ENCODE data around the gene RPUSD3. TPM values are rescaled to one million over a fixed set of nuclear protein-coding genes. Genes with fewer than 3 reads are reported as not detected.

The RPUSD3 gene
- total RNA-seq, 1 experiment from 2014 or later = 53.2 TPM

DNA sequence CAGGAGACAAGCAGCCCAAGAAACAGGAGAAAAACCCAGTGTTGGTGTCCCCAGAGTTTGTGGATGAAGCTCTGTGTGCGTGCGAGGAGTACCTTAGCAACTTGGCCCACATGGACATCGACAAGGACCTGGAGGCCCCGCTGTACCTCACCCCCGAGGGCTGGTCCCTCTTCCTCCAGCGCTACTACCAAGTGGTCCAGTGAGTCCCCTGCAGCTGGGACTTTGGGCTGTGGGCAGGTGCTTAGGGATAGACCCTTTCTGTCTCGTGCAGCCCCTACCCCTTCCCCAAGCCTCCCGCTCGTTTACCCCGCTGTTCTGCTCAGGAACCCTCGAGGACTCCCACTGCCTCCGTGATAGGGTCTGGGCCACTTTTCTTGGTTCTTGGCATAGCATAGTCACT is 23.3 kb downstream of the RPUSD3 start:
- Histone ChIP-seq H3K4me2 (no peak overlapping the region), H3K27ac (no peak overlapping the region), H3K4me3 (no peak overlapping the region), H4K20me1 (ENCODE audit: insufficient read depth) (no peaks in the 10 kb centered on the region), H3K27me3 (ENCODE audit: insufficient read depth, low read depth) (no peaks in the 10 kb centered on the region), H2AFZ (no peak overlapping the region), H3K36me3 (ENCODE audit: low read depth) (no peaks in the 10 kb centered on the region), H3K9me3 (ENCODE audit: insufficient read depth, low read depth) (no peaks in the 10 kb centered on the region), H3F3A (ENCODE audit: insufficient read depth, low read depth) (no peaks in the 10 kb centered on the region), H3K9me2 (ENCODE audit: insufficient read depth) (no peaks in the 10 kb centered on the region), H3K79me2 (ENCODE audit: low read depth) (no peaks in the 10 kb centered on the region), H3K4me1 (replicated peaks; ENCODE audit: insufficient read depth) (no peaks in the 10 kb centered on the region)
- TF ChIP-seq EZH2 (IDR thresholded peaks at IDR 0.05; ENCODE audit: low read depth) = no peak
- TF ChIP-seq, protein P1, sequence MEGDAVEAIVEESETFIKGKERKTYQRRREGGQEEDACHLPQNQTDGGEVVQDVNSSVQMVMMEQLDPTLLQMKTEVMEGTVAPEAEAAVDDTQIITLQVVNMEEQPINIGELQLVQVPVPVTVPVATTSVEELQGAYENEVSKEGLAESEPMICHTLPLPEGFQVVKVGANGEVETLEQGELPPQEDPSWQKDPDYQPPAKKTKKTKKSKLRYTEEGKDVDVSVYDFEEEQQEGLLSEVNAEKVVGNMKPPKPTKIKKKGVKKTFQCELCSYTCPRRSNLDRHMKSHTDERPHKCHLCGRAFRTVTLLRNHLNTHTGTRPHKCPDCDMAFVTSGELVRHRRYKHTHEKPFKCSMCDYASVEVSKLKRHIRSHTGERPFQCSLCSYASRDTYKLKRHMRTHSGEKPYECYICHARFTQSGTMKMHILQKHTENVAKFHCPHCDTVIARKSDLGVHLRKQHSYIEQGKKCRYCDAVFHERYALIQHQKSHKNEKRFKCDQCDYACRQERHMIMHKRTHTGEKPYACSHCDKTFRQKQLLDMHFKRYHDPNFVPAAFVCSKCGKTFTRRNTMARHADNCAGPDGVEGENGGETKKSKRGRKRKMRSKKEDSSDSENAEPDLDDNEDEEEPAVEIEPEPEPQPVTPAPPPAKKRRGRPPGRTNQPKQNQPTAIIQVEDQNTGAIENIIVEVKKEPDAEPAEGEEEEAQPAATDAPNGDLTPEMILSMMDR (conservative IDR thresholded peaks at IDR 0.05) = no peak
- ChIA-PET CTCF (no interaction called here), POLR2A (ENCODE audit: unreplicated experiment) (interaction anchor here (0.5 kb wide), 1 partner anchor 33 kb away, joined by 5 read pairs; no protein-coding TSS in a partner anchor)
- intact Hi-C loops (cut with micrococcal nuclease; ENCODE audit: unreplicated experiment) = no loop called here
- no peak for DNase-seq
- BruUV-seq (replicated peaks) = no TSS peak

DNA sequence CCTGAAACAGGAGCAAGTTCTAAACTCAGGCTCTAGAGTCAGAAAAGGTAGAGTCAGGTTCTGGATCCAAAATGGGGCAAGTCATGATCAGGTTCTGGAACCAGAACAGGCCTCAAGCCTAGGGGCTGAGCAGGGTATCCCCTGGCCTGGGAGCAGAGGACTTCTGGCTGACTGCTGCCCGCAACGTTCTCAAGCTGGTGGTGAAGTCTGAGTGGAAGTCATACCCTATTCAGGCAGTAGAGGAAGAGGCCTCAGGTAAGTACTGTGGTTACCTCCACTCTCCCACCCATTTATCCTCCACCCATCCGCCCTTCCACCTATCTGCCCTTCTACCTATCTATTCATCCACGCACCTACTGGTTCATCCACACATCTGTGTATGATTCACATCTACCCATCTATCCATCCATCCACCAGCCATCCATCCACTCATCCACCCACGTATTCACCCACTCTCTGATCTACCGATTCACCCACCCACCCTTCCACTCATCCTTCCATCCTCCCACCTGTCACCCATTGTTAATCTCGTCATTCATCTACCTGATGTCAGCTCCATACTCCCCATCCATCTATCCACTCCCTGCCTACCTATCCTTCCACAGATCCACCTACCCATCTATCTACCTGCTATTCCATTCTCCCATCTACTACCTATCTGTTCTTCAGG is 25.0 kb downstream of the RPUSD3 start:
- H3K27ac ChIP-seq = no peak overlapping the region
- no peaks in the 10 kb centered on the region for H3K36me3 ChIP-seq (ENCODE audit: low read depth)
- H2AFZ ChIP-seq = no peak overlapping the region
- no peak overlapping the region for H3K4me3 ChIP-seq
- no peaks in the 10 kb centered on the region for H3K4me1 ChIP-seq (replicated peaks; ENCODE audit: insufficient read depth)
- BruUV-seq (replicated peaks) = no TSS peak
- no peaks in the 10 kb centered on the region for H3K9me2 ChIP-seq (ENCODE audit: insufficient read depth)
- ChIA-PET CTCF (no interaction called here), POLR2A (ENCODE audit: unreplicated experiment) (no interaction called here)
- DNase-seq = no peak
- H3K9me3 ChIP-seq (ENCODE audit: insufficient read depth, low read depth) = no peaks in the 10 kb centered on the region
- intact Hi-C loops (cut with micrococcal nuclease; ENCODE audit: unreplicated experiment) = no loop called here
- no peak for TF ChIP-seq EZH2 (IDR thresholded peaks at IDR 0.05; ENCODE audit: low read depth)
- TF ChIP-seq, protein P1 (conservative IDR thresholded peaks at IDR 0.05) = no peak
- no peaks in the 10 kb centered on the region for H3K27me3 ChIP-seq (ENCODE audit: insufficient read depth, low read depth)
- no peak overlapping the region for H3K4me2 ChIP-seq
- H4K20me1 ChIP-seq (ENCODE audit: insufficient read depth) = no peaks in the 10 kb centered on the region
- no peaks in the 10 kb centered on the region for H3K79me2 ChIP-seq (ENCODE audit: low read depth)
- no peaks in the 10 kb centered on the region for H3F3A ChIP-seq (ENCODE audit: insufficient read depth, low read depth)

DNA sequence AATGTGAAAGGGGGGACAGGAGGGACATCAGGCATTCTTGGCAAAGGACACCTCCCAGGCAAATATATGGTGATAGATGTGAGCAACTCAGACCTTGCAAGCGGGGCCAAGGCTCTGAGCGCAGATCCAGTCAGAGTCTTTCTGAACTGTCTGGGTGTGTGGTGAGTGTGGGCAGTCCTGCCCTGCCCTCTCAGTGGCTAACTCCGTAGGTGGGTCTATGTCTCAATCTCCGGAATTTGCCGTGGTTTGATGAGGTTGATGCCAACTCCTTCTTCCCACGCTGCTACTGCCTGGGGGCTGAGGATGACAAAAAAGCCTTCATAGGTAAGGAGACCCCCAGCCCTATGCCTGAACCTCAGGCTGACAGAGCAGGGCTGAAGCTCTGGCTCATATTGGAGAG is 26.4 kb downstream of the RPUSD3 start:
- POLR2A ChIA-PET (ENCODE audit: unreplicated experiment) = no interaction called here
- Histone ChIP-seq H3K36me3 (ENCODE audit: low read depth) (no peaks in the 10 kb centered on the region), H3K9me2 (ENCODE audit: insufficient read depth) (no peaks in the 10 kb centered on the region), H3K4me3 (no peak overlapping the region), H3K4me2 (no peak overlapping the region), H3K79me2 (ENCODE audit: low read depth) (no peaks in the 10 kb centered on the region), H3K27me3 (ENCODE audit: insufficient read depth, low read depth) (no peaks in the 10 kb centered on the region), H3K27ac (no peak overlapping the region), H4K20me1 (ENCODE audit: insufficient read depth) (no peaks in the 10 kb centered on the region), H3F3A (ENCODE audit: insufficient read depth, low read depth) (no peaks in the 10 kb centered on the region; the same call in 1 of the 2 replicates), H2AFZ (no peak overlapping the region), H3K9me3 (ENCODE audit: insufficient read depth, low read depth) (no peaks in the 10 kb centered on the region), H3K4me1 (replicated peaks; ENCODE audit: insufficient read depth) (no peaks in the 10 kb centered on the region)
- no peak for DNase-seq
- CTCF ChIA-PET = no interaction called here
- no peak for TF ChIP-seq EZH2 (IDR thresholded peaks at IDR 0.05; ENCODE audit: low read depth)
- TF ChIP-seq, protein P1 (conservative IDR thresholded peaks at IDR 0.05) = no peak
- no TSS peak for BruUV-seq (replicated peaks)
- intact Hi-C loops (cut with micrococcal nuclease; ENCODE audit: unreplicated experiment) = no loop called here
